ENCODE results near the gene MACROD2. TPM values are rescaled to one million over a fixed set of nuclear protein-coding genes. Genes with fewer than 3 reads are reported as not detected.

The MACROD2 gene
- total RNA-seq, 1 experiment from 2014 or later, result 1.4 TPM

DNA sequence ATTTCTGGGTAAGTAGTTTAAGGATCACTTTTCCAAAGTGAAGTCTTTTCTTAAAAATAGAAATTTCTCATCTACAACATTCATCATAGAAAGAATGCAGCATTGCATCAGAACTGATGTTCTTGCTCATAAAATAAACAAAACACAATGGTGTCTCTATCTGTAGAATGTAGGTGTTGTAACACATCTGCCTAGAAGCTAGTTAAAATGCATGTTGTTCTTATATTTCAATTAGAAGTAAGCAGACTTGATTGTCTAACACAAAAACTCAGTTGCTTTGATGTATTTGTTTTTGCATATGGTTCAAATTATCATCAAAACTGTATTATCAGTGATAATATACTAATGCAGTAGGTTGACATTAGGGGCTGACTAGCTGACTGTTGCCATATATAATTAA is 996.8 kb downstream of the MACROD2 start:
- POLR2A ChIA-PET (ENCODE audit: low non-redundant PET), result no interaction called here
- Histone ChIP-seq H3K4me3 (ENCODE audit: low read depth, low read length, poor library complexity, severe bottlenecking) (no peak overlapping the region), H3K36me3 (ENCODE audit: insufficient read depth, low read length, poor library complexity, severe bottlenecking) (no peaks in the 10 kb centered on the region), H3K4me1 (ENCODE audit: insufficient read depth, low read length, poor library complexity, severe bottlenecking) (no peaks in the 10 kb centered on the region), H3K27me3 (replicated peaks; ENCODE audit: insufficient read depth, low read depth, low read length, poor library complexity) (no peaks in the 10 kb centered on the region), H3K27ac (ENCODE audit: low read depth, low read length, poor library complexity, severe bottlenecking) (no peak overlapping the region), H3K9me3 (ENCODE audit: low read depth, low read length, poor library complexity, severe bottlenecking) (peaks cover 5% of the 10 kb centered on the region)
- no peak for TF ChIP-seq EZH2 (IDR thresholded peaks at IDR 0.05; ENCODE audit: borderline replicate concordance, low read depth, low read length, poor library complexity, severe bottlenecking)
- TF ChIP-seq, protein P1, sequence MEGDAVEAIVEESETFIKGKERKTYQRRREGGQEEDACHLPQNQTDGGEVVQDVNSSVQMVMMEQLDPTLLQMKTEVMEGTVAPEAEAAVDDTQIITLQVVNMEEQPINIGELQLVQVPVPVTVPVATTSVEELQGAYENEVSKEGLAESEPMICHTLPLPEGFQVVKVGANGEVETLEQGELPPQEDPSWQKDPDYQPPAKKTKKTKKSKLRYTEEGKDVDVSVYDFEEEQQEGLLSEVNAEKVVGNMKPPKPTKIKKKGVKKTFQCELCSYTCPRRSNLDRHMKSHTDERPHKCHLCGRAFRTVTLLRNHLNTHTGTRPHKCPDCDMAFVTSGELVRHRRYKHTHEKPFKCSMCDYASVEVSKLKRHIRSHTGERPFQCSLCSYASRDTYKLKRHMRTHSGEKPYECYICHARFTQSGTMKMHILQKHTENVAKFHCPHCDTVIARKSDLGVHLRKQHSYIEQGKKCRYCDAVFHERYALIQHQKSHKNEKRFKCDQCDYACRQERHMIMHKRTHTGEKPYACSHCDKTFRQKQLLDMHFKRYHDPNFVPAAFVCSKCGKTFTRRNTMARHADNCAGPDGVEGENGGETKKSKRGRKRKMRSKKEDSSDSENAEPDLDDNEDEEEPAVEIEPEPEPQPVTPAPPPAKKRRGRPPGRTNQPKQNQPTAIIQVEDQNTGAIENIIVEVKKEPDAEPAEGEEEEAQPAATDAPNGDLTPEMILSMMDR (conservative IDR thresholded peaks at IDR 0.05; ENCODE audit: low read depth, low read length), result no peak
- BruUV-seq (replicated peaks), result no TSS peak
- intact Hi-C loops (cut with micrococcal nuclease; ENCODE audit: unreplicated experiment), result no loop called here
- DNase-seq (ENCODE audit: low spot score), result no peak
- CTCF ChIA-PET, result no interaction called here

DNA sequence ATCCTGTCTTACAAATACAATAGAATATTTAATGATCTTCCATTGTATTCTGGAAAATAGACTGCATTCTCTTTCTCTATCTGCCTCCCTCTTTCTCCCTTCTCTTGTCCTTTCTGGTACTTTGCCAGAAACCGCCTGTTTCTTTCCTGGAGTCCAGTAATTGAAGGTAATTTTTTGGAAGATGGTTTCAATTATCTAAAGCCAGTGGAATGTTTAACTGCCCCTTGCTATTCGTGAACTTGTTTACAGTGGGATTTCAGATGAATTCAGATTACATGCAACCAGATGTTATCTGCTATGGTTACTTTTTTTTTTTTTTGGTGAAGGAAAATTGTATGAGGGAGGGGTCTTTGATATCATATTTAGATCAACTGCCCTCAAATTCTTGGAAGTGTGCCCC is 997.6 kb downstream of the MACROD2 start:
- TF ChIP-seq EZH2 (IDR thresholded peaks at IDR 0.05; ENCODE audit: borderline replicate concordance, low read depth, low read length, poor library complexity, severe bottlenecking), result no peak
- TF ChIP-seq, protein P1 (conservative IDR thresholded peaks at IDR 0.05; ENCODE audit: low read depth, low read length), result no peak
- CTCF ChIA-PET, result no interaction called here
- Histone ChIP-seq H3K9me3 (ENCODE audit: low read depth, low read length, poor library complexity, severe bottlenecking) (peaks cover 11% of the 10 kb centered on the region), H3K36me3 (ENCODE audit: insufficient read depth, low read length, poor library complexity, severe bottlenecking) (no peaks in the 10 kb centered on the region), H3K4me1 (ENCODE audit: insufficient read depth, low read length, poor library complexity, severe bottlenecking) (no peaks in the 10 kb centered on the region), H3K27me3 (replicated peaks; ENCODE audit: insufficient read depth, low read depth, low read length, poor library complexity) (no peaks in the 10 kb centered on the region), H3K4me3 (ENCODE audit: low read depth, low read length, poor library complexity, severe bottlenecking) (no peak overlapping the region), H3K27ac (ENCODE audit: low read depth, low read length, poor library complexity, severe bottlenecking) (no peak overlapping the region)
- POLR2A ChIA-PET (ENCODE audit: low non-redundant PET), result no interaction called here
- no TSS peak for BruUV-seq (replicated peaks)
- no peak for DNase-seq (ENCODE audit: low spot score)
- intact Hi-C loops (cut with micrococcal nuclease; ENCODE audit: unreplicated experiment), result no loop called here

DNA sequence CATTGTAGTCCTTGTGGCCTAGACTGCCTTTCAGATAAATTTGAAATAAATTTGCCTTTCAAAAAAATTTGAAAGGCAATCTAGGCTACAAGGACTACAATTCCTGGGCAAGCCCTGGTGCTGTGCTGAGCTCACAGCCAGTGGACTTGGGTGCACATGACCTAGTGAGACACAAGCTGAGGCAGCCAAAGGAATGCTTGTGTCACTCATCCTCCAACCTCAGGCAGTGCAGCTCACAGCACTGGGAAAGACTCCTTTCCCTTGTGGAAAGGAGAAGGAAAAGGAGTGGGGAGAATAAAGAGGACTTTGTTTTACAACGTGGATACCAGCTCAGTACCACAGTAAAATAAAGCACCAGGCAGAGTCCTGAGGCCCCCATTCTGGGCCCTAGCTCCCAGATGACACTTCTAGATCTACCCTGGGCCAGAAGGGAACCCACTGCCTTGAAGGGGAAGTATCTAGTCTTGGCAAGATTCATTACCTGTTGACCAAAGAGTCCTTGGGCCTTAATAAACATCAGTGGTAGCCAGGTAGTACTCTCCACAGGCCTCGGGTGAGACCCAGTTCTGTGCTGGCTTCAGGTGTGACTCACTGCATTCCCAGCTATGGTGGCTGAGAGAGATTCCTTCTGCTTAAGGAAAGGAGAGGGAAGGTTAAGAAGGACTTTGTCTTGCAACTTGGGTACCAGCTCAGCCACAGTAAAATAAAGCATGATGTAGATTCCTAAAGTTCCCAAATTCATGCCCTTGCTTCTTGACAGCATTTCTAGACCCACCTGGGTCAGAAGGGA is 1001.8 kb downstream of the MACROD2 start:
- ChIA-PET CTCF (no interaction called here), POLR2A (ENCODE audit: low non-redundant PET) (no interaction called here)
- no peak overlapping the region for H3K4me3 ChIP-seq (ENCODE audit: low read depth, low read length, poor library complexity, severe bottlenecking)
- no peak overlapping the region for H3K27ac ChIP-seq (ENCODE audit: low read depth, low read length, poor library complexity, severe bottlenecking)
- TF ChIP-seq, protein P1 (conservative IDR thresholded peaks at IDR 0.05; ENCODE audit: low read depth, low read length), result no peak
- TF ChIP-seq EZH2 (IDR thresholded peaks at IDR 0.05; ENCODE audit: borderline replicate concordance, low read depth, low read length, poor library complexity, severe bottlenecking), result no peak
- DNase-seq (ENCODE audit: low spot score), result no peak
- H3K36me3 ChIP-seq (ENCODE audit: insufficient read depth, low read length, poor library complexity, severe bottlenecking), result no peaks in the 10 kb centered on the region
- no peaks in the 10 kb centered on the region for H3K4me1 ChIP-seq (ENCODE audit: insufficient read depth, low read length, poor library complexity, severe bottlenecking)
- H3K27me3 ChIP-seq (replicated peaks; ENCODE audit: insufficient read depth, low read depth, low read length, poor library complexity), result no peaks in the 10 kb centered on the region
- H3K9me3 ChIP-seq (ENCODE audit: low read depth, low read length, poor library complexity, severe bottlenecking), result peaks cover 11% of the 10 kb centered on the region
- intact Hi-C loops (cut with micrococcal nuclease; ENCODE audit: unreplicated experiment), result no loop called here
- BruUV-seq (replicated peaks), result no TSS peak
